HepG2 (cell line): ENCODE measurements around the gene PCDHGA1. TPM values are rescaled to one million over a fixed set of nuclear protein-coding genes. Genes with fewer than 3 reads are reported as not detected.
A peak's percentile ranks its signal among the peaks of the same experiment; 100 is the strongest.

ENCODE experiments used
- CEBPB ChIP-seq: IDR thresholded peaks from 2 replicates; pipeline ENCODE4 v1.6.1; 2011; ENCODE audit warnings: low read depth, low read length, improper control_type of control experiment, borderline replicate concordance
- SRSF1 ChIP-seq: fragments of 200-400 bp; formaldehyde crosslinking; optimal IDR thresholded peaks from 2 replicates; pipeline ENCODE3; 2017; ENCODE audit warnings: mild to moderate bottlenecking, low read depth, low read length, moderate library complexity
- TAF15 ChIP-seq: fragments of 200-400 bp; formaldehyde crosslinking; IDR thresholded peaks from one replicate; pipeline ENCODE4 v1.6.1; 2018; ENCODE audit warnings: mild to moderate bottlenecking, low read depth, low read length; ENCODE audit not compliant: poor library complexity, severe bottlenecking
- U2AF1 ChIP-seq: fragments of 200-400 bp; formaldehyde crosslinking; optimal IDR thresholded peaks from 2 replicates; pipeline ENCODE3; 2017; ENCODE audit warnings: mild to moderate bottlenecking, low read depth, low read length
- ZNF484 ChIP-seq: sonication (generic); formaldehyde crosslinking; IDR thresholded peaks from 2 replicates; pipeline ENCODE4 v1.5.1; 2020; ENCODE audit warnings: mild to moderate bottlenecking, low read depth, missing genetic modification reagents, borderline replicate concordance
- ZNF577 ChIP-seq: sonication (generic); formaldehyde crosslinking; IDR thresholded peaks from 2 replicates; pipeline ENCODE4 v1.4.0; 2020; ENCODE audit warnings: mild to moderate bottlenecking, low read depth, missing genetic modification reagents, borderline replicate concordance
- ZNF773 ChIP-seq: sonication (generic); formaldehyde crosslinking; IDR thresholded peaks from 2 replicates; pipeline ENCODE4 v1.4.0; 2020; ENCODE audit warnings: missing genetic modification reagents, borderline replicate concordance
- ZNF83 ChIP-seq: sonication (generic); formaldehyde crosslinking; IDR thresholded peaks from 2 replicates; pipeline ENCODE4 v1.4.0; 2020; ENCODE audit warnings: missing genetic modification reagents, mild to moderate bottlenecking, borderline replicate concordance
- polyA plus RNA-seq, 8 experiments: library from polyadenylated mRNA; depleted of rRNA in 3 of 8; stranded (reverse) in 7 of 8; unstranded in 1 of 8; fragments of >200 nt; fragmentation: Illumina TruSeq in 4 of 8; extraction: Trizol in 4 of 8; gene quantifications; 2 replicates each; pipeline versions ENCODE4 v1.2.1 to v1.2.3, GENCODE V29; 2011 to 2016; ENCODE audit warnings: low read depth in 4 of 8, missing spikeins in 1 of 8, mixed read lengths in 1 of 8; ENCODE audit not compliant: insufficient read depth in 1 of 8
- total RNA-seq, 5 experiments: library from RNA; depleted of rRNA; stranded (reverse); fragments of >200 nt; fragmentation: Illumina TruSeq; extraction: Trizol; gene quantifications; 2 replicates each; pipeline ENCODE4 v1.2.3, GENCODE V29; 2016; ENCODE audit warnings: low read depth in 1 of 5
- TF ChIP-seq, protein P1 (sequence below): sonication (generic); formaldehyde crosslinking; IDR thresholded peaks from 2 replicates; pipeline ENCODE4 v1.4.0; 2020; ENCODE audit warnings: missing genetic modification reagents
- TF ChIP-seq, protein P2 (sequence below), 2 experiments: fragments of 450-650 bp in 1 of 2; sonication (generic) in 1 of 2; formaldehyde crosslinking; IDR thresholded peaks; 2 replicates each; pipeline versions ENCODE4 v1.5.0 to v1.8.0; 2020 to 2022; ENCODE audit warnings: mild to moderate bottlenecking in 1 of 2, missing genetic modification reagents in 1 of 2
- TF ChIP-seq, protein P3 (sequence below): sonication (generic); formaldehyde crosslinking; IDR thresholded peaks from 2 replicates; pipeline ENCODE4 v1.4.0; 2020; ENCODE audit warnings: missing genetic modification reagents, mild to moderate bottlenecking, borderline replicate concordance
- TF ChIP-seq, protein P4 (sequence below): sonication (generic); formaldehyde crosslinking; IDR thresholded peaks from 2 replicates; pipeline ENCODE4 v1.4.0; 2020; ENCODE audit warnings: missing genetic modification reagents
- TF ChIP-seq, protein P5 (sequence below): sonication (generic); formaldehyde crosslinking; IDR thresholded peaks from 2 replicates; pipeline ENCODE4 v1.4.0; 2020; ENCODE audit warnings: missing genetic modification reagents

The PCDHGA1 gene
- total and polyA plus RNA-seq, 2 of the 13 experiments (the other 11 are each of a cell fraction or from before 2014, with no cell fraction given): 0.31 to 0.40 TPM

DNA sequence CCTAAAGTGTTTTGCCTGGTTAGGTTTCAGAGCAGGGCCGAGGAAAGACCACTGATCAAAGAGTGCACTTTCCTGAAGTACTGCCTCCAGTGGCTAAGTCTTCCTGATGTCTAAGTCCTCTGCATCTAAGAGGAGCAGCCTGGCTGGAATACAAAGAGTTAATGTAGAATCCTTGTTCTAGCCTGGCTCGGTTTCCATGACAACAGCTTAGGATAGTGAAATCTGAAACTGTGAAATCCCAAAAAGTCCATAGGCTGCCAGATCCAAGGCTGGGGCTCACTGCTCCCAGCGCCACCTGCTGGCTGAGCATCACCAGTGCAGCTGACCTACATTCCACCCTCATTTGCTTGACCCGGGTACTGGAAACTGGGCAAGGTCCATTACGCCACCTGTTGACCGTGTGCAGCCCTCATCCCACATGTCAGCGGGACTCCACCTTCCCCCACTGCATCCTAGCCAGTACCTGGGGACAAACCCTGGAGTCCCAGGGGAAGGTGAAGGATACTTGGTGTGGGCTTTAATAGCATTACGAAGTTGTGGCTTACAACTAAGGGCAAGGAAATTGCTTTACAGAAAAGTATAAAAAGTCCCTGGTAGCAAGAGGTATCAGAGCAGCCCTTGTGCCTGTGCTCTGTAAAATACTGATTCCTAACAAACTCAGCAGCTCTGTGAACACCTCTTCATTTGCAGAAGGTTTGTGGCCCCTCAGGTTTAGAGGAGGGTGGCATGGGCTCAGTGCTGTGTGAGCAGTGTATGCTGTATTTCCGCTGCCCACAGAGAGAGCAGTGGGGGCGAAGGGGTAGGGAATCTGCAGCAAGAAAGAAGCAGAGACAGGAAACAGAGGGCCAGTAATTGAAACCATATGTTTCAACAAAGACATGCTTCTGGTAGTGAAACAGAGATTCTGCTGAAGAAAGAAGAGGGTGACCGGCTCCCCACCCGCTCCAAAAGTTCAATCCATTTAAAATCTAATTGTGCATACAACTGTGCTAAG lies 194.6 kb downstream of the PCDHGA1 start (continued):
- TF ChIP-seq, protein P1, sequence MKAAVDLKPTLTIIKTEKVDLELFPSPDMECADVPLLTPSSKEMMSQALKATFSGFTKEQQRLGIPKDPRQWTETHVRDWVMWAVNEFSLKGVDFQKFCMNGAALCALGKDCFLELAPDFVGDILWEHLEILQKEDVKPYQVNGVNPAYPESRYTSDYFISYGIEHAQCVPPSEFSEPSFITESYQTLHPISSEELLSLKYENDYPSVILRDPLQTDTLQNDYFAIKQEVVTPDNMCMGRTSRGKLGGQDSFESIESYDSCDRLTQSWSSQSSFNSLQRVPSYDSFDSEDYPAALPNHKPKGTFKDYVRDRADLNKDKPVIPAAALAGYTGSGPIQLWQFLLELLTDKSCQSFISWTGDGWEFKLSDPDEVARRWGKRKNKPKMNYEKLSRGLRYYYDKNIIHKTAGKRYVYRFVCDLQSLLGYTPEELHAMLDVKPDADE (CRISPR knock-in tag): no peak
- no peak for TF ChIP-seq SRSF1
- TF ChIP-seq, protein P2, sequence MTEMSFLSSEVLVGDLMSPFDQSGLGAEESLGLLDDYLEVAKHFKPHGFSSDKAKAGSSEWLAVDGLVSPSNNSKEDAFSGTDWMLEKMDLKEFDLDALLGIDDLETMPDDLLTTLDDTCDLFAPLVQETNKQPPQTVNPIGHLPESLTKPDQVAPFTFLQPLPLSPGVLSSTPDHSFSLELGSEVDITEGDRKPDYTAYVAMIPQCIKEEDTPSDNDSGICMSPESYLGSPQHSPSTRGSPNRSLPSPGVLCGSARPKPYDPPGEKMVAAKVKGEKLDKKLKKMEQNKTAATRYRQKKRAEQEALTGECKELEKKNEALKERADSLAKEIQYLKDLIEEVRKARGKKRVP (CRISPR knock-in tag; IDR thresholded peaks at IDR 0.05): no peak
- TF ChIP-seq U2AF1: no peak
- TF ChIP-seq TAF15: no peak
- no peak for TF ChIP-seq ZNF83 (CRISPR knock-in tag)
- TF ChIP-seq, protein P3, sequence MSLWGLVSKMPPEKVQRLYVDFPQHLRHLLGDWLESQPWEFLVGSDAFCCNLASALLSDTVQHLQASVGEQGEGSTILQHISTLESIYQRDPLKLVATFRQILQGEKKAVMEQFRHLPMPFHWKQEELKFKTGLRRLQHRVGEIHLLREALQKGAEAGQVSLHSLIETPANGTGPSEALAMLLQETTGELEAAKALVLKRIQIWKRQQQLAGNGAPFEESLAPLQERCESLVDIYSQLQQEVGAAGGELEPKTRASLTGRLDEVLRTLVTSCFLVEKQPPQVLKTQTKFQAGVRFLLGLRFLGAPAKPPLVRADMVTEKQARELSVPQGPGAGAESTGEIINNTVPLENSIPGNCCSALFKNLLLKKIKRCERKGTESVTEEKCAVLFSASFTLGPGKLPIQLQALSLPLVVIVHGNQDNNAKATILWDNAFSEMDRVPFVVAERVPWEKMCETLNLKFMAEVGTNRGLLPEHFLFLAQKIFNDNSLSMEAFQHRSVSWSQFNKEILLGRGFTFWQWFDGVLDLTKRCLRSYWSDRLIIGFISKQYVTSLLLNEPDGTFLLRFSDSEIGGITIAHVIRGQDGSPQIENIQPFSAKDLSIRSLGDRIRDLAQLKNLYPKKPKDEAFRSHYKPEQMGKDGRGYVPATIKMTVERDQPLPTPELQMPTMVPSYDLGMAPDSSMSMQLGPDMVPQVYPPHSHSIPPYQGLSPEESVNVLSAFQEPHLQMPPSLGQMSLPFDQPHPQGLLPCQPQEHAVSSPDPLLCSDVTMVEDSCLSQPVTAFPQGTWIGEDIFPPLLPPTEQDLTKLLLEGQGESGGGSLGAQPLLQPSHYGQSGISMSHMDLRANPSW (CRISPR knock-in tag): no peak
- peak; percentile 42; the same call in 1 of the 2 replicates for TF ChIP-seq CEBPB
- TF ChIP-seq ZNF577 (CRISPR knock-in tag): no peak
- TF ChIP-seq, protein P4, sequence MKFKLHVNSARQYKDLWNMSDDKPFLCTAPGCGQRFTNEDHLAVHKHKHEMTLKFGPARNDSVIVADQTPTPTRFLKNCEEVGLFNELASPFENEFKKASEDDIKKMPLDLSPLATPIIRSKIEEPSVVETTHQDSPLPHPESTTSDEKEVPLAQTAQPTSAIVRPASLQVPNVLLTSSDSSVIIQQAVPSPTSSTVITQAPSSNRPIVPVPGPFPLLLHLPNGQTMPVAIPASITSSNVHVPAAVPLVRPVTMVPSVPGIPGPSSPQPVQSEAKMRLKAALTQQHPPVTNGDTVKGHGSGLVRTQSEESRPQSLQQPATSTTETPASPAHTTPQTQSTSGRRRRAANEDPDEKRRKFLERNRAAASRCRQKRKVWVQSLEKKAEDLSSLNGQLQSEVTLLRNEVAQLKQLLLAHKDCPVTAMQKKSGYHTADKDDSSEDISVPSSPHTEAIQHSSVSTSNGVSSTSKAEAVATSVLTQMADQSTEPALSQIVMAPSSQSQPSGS (CRISPR knock-in tag): no peak
- no peak for TF ChIP-seq ZNF484 (CRISPR knock-in tag)
- TF ChIP-seq, protein P5, sequence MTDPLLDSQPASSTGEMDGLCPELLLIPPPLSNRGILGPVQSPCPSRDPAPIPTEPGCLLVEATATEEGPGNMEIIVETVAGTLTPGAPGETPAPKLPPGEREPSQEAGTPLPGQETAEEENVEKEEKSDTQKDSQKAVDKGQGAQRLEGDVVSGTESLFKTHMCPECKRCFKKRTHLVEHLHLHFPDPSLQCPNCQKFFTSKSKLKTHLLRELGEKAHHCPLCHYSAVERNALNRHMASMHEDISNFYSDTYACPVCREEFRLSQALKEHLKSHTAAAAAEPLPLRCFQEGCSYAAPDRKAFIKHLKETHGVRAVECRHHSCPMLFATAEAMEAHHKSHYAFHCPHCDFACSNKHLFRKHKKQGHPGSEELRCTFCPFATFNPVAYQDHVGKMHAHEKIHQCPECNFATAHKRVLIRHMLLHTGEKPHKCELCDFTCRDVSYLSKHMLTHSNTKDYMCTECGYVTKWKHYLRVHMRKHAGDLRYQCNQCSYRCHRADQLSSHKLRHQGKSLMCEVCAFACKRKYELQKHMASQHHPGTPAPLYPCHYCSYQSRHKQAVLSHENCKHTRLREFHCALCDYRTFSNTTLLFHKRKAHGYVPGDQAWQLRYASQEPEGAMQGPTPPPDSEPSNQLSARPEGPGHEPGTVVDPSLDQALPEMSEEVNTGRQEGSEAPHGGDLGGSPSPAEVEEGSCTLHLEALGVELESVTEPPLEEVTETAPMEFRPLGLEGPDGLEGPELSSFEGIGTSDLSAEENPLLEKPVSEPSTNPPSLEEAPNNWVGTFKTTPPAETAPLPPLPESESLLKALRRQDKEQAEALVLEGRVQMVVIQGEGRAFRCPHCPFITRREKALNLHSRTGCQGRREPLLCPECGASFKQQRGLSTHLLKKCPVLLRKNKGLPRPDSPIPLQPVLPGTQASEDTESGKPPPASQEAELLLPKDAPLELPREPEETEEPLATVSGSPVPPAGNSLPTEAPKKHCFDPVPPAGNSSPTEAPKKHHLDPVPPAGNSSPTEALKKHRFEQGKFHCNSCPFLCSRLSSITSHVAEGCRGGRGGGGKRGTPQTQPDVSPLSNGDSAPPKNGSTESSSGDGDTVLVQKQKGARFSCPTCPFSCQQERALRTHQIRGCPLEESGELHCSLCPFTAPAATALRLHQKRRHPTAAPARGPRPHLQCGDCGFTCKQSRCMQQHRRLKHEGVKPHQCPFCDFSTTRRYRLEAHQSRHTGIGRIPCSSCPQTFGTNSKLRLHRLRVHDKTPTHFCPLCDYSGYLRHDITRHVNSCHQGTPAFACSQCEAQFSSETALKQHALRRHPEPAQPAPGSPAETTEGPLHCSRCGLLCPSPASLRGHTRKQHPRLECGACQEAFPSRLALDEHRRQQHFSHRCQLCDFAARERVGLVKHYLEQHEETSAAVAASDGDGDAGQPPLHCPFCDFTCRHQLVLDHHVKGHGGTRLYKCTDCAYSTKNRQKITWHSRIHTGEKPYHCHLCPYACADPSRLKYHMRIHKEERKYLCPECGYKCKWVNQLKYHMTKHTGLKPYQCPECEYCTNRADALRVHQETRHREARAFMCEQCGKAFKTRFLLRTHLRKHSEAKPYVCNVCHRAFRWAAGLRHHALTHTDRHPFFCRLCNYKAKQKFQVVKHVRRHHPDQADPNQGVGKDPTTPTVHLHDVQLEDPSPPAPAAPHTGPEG (CRISPR knock-in tag): no peak
- no peak for TF ChIP-seq ZNF773 (CRISPR knock-in tag)
